Right lobe of liver (tissue), 4 donors: Measurements from ENCODE around the gene CANT1.

Source experiments
- POLR2A ChIP-seq: fragments of 450-650 bp; IDR thresholded peaks from one replicate; pipeline ENCODE4 v1.6.1; 2017; ENCODE audit warnings: antibody characterized with exemption, mild to moderate bottlenecking
- TF ChIP-seq, protein P1 (sequence below), 4 donors: fragments of 200-600 bp in 3 of 4; fragments of 450-650 bp in 1 of 4; IDR thresholded peaks; one replicate each; pipeline versions ENCODE4 v1.5.1 to v1.8.0; 2016 to 2022; ENCODE audit warnings: antibody characterized with exemption in 4 of 4, mild to moderate bottlenecking in 2 of 4
- donor health status: DM: no; HTN: no; CAD: no.
- donor health status: DM: no; HTN: no; CAD: no.
- donor health status: DM: no; HTN: yes; CAD: no.

DNA sequence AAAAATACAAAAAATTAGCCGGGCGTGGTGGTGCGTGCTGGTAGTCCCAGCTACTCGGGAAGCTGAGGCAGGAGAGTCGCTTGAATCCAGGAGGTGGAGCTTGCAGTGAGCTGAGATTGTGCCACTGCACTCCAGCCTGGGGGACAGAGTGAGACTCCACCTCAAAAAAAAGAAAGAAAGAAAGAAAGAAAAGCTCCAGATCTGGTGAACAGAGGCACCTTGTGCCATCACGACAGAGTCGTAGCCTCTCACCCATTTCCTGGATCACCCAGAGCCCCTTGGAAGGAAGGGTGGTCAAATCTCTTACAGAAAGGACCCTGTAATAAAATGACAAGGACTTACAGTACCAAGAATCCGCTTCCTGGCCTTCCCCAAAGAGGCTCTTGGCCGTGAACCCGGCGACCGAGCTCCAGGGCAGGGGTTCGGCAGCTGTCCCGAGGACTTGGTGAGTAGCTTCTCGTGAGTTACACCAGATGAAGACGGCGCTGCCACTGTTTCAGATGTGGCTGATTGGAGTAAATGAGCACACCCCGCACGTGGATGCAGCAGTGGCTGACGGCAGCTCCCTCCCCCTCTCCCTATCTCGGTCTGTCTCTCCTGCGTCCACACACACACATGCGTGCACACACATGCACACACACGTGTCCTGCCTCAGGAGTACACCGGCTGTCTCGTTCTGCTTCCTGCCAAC lies 43.3 kb downstream of the CANT1 start:
- TF ChIP-seq, protein P1, sequence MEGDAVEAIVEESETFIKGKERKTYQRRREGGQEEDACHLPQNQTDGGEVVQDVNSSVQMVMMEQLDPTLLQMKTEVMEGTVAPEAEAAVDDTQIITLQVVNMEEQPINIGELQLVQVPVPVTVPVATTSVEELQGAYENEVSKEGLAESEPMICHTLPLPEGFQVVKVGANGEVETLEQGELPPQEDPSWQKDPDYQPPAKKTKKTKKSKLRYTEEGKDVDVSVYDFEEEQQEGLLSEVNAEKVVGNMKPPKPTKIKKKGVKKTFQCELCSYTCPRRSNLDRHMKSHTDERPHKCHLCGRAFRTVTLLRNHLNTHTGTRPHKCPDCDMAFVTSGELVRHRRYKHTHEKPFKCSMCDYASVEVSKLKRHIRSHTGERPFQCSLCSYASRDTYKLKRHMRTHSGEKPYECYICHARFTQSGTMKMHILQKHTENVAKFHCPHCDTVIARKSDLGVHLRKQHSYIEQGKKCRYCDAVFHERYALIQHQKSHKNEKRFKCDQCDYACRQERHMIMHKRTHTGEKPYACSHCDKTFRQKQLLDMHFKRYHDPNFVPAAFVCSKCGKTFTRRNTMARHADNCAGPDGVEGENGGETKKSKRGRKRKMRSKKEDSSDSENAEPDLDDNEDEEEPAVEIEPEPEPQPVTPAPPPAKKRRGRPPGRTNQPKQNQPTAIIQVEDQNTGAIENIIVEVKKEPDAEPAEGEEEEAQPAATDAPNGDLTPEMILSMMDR (IDR thresholded peaks at IDR 0.05), result no peak
- no peak for TF ChIP-seq POLR2A
